NCI-H526 (cell line): ENCODE results near the gene RASGRP1.
A peak's percentile ranks its signal among the peaks of the same experiment; 100 is the strongest.

ENCODE experiments used
- DNase-seq, 2 experiments: peaks; one replicate each; lab custom pipeline; 2025; lab: John Stamatoyannopoulos, UW

The RASGRP1 gene

GRCh38 chr15:38535491-38536200 is 29.0 kb downstream of the RASGRP1 start:
- DNase-seq: no peak

GRCh38 chr15:38534691-38535090 is 29.9 kb downstream of the RASGRP1 start:
- no peak for DNase-seq

- DNase-seq: no peak
Observed at GRCh38 chr15:38533926-38534325, 30.7 kb downstream of the RASGRP1 start.

GRCh38 chr15:38533416-38533915 is 31.1 kb downstream of the RASGRP1 start:
- DNase-seq: no peak

GRCh38 chr15:38532728-38533127 is 31.9 kb downstream of the RASGRP1 start:
- DNase-seq: no peak

GRCh38 chr15:38531509-38531908 is 33.1 kb downstream of the RASGRP1 start:
- DNase-seq: no peak

GRCh38 chr15:38530113-38530512 is 34.5 kb downstream of the RASGRP1 start:
- DNase-seq: no peak

- no peak for DNase-seq
Observed at GRCh38 chr15:38528294-38528693, 36.3 kb downstream of the RASGRP1 start.

GRCh38 chr15:38526158-38526557 is 38.5 kb downstream of the RASGRP1 start:
- no peak for DNase-seq

GRCh38 chr15:38525489-38525888 is 39.1 kb downstream of the RASGRP1 start:
- no peak for DNase-seq

GRCh38 chr15:38524156-38524555 is 40.5 kb downstream of the RASGRP1 start:
- DNase-seq: no peak

GRCh38 chr15:38522922-38523321 is 41.7 kb downstream of the RASGRP1 start:
- no peak for DNase-seq

- no peak for DNase-seq
Observed at GRCh38 chr15:38521316-38521715, 43.3 kb downstream of the RASGRP1 start.

- no peak for DNase-seq
Observed at GRCh38 chr15:38520035-38520434, 44.6 kb downstream of the RASGRP1 start.

- no peak for DNase-seq
Observed at GRCh38 chr15:38518084-38518483, 46.5 kb downstream of the RASGRP1 start.

GRCh38 chr15:38517312-38517975 is 47.2 kb downstream of the RASGRP1 start:
- DNase-seq: no peak

GRCh38 chr15:38516626-38517025 is 48.0 kb downstream of the RASGRP1 start:
- DNase-seq: no peak

- DNase-seq: no peak
Observed at GRCh38 chr15:38514601-38515000, 50.0 kb downstream of the RASGRP1 start.

GRCh38 chr15:38512901-38513300 is 51.7 kb downstream of the RASGRP1 start:
- no peak for DNase-seq

- no peak for DNase-seq
Observed at GRCh38 chr15:38509152-38509551, 55.5 kb downstream of the RASGRP1 start.

- no peak for DNase-seq
Observed at GRCh38 chr15:38508647-38509046, 56.0 kb downstream of the RASGRP1 start.

- no peak for DNase-seq
Observed at GRCh38 chr15:38507570-38507969, 57.0 kb downstream of the RASGRP1 start.

- DNase-seq: peak in 1 of 2 experiments; percentile 1
Observed at GRCh38 chr15:38506997-38507396, 57.6 kb downstream of the RASGRP1 start.
